Panc1 (cell line): ENCODE results near the gene SDK2. TPM values are rescaled to one million over a fixed set of nuclear protein-coding genes. Genes with fewer than 3 reads are reported as not detected.
"Not testable (repeated sequence)": the region's sequence is repeated elsewhere in the genome, so short reads cannot be mapped to it uniquely, and the experiment has no call there.

Experiments
- ATAC-seq: fragments of 200-7000 bp; cut with Tn5 transposase; 2 replicates; pipeline ENCODE4 v1.9.1; 2020; ENCODE audit warnings: mild to moderate bottlenecking, moderate library complexity
- BruUV-seq: library from RNA; stranded (reverse); fragments of 400-500 nt; replicated peaks from 2 replicates; lab custom pipeline; 2021; lab: Mats Ljungman, UMichigan
- CTCF ChIA-PET: fragments of 300-600 bp; sonication (Branson Sonifier 250); formaldehyde crosslinking; loops from one replicate; lab custom pipeline; 2022; ENCODE audit warnings: antibody characterized with exemption; lab: Charles Lee
- POLR2A ChIA-PET: fragments of 300-600 bp; sonication (Branson Sonifier 250); formaldehyde crosslinking; loops from one replicate; lab custom pipeline; 2022; ENCODE audit warnings: antibody characterized with exemption; lab: Charles Lee
- DNase-seq: peaks from one replicate; pipeline ENCODE4 v3.0.0-alpha.2; 2010; ENCODE audit warnings: low read depth, low spot score
- H3K27ac ChIP-seq: 2 replicates; pipeline ENCODE4 v1.5.1; 2011; ENCODE audit warnings: mild to moderate bottlenecking, low read length, inconsistent platforms
- H3K27me3 ChIP-seq: fragments of 200-500 bp; sonication (Bioruptor generic); 2 replicates; pipeline ENCODE4 v1.6.0; 2014; ENCODE audit warnings: low read length, inconsistent platforms; ENCODE audit not compliant: control insufficient read depth, insufficient read depth
- H3K36me3 ChIP-seq: fragments of 200-500 bp; sonication (Bioruptor generic); 2 replicates; pipeline ENCODE4 v1.5.1; 2014; ENCODE audit warnings: inconsistent platforms, mild to moderate bottlenecking, low read length, moderate library complexity; ENCODE audit not compliant: control insufficient read depth, insufficient read depth
- H3K4me1 ChIP-seq: 2 replicates; pipeline ENCODE4 v1.5.1; 2011; ENCODE audit warnings: inconsistent platforms, mild to moderate bottlenecking, low read length, moderate library complexity; ENCODE audit not compliant: control insufficient read depth, insufficient read depth
- H3K4me3 ChIP-seq, 2 experiments: 2 replicates each; pipeline ENCODE4 v1.5.1; 2011 to 2012; ENCODE audit warnings: low read depth in 2 of 2, low read length in 2 of 2, mild to moderate bottlenecking in 2 of 2, inconsistent platforms in 1 of 2, moderate library complexity in 1 of 2
- H3K9me3 ChIP-seq: fragments of 200-500 bp; sonication (Bioruptor generic); 2 replicates; pipeline ENCODE4 v1.5.1; 2014; ENCODE audit warnings: low read depth, mild to moderate bottlenecking, inconsistent platforms, low read length, moderate library complexity; ENCODE audit not compliant: control insufficient read depth, insufficient read depth
- CTCF ChIP-seq: fragments of 450-650 bp; IDR thresholded peaks from 2 replicates; pipeline ENCODE4 v1.5.1; 2017; ENCODE audit warnings: mild to moderate bottlenecking
- POLR2AphosphoS5 ChIP-seq: IDR thresholded peaks from 2 replicates; pipeline ENCODE4 v1.6.1; 2012; ENCODE audit warnings: mild to moderate bottlenecking, low read depth, low read length, moderate library complexity
- REST ChIP-seq, 2 experiments: IDR thresholded peaks; 2 replicates each; pipeline ENCODE4 v1.6.1; 2011 to 2012; ENCODE audit warnings: low read depth in 2 of 2, control low read depth in 1 of 2, low read length in 1 of 2, mild to moderate bottlenecking in 1 of 2, moderate library complexity in 1 of 2; ENCODE audit not compliant: insufficient read depth in 1 of 2
- SIN3A ChIP-seq: IDR thresholded peaks from 2 replicates; pipeline ENCODE4 v1.6.1; 2012; ENCODE audit warnings: low read depth, mild to moderate bottlenecking, low read length, moderate library complexity, borderline replicate concordance; ENCODE audit not compliant: insufficient read depth
- TCF7L2 ChIP-seq: IDR thresholded peaks from 2 replicates; pipeline ENCODE4 v1.6.1; 2011; ENCODE audit warnings: mild to moderate bottlenecking, low read depth, low read length, inconsistent platforms
- in situ Hi-C: cut with HindIII; loops from 2 replicates; pipeline ENCODE4 v1.10.0; 2016; ENCODE audit warnings: low sequenced_read_pairs, low pct_unique_long_range_greater_than_20kb
- intact Hi-C: fragments of 100-400 bp; cut with micrococcal nuclease; formaldehyde crosslinking; loops from one replicate; pipeline ENCODE4 v1.10.0; 2022; ENCODE audit not compliant: unreplicated experiment
- total RNA-seq: library from RNA; stranded (reverse); gene quantifications from one replicate; pipeline ENCODE4 v1.2.1, GENCODE V29; 2021; ENCODE audit not compliant: unreplicated experiment

SDK2 gene
- total RNA-seq, 1 experiment from 2014 or later: 0.41 TPM

- TF ChIP-seq CTCF (no peak), TCF7L2 (no peak), SIN3A (no peak), REST (IDR thresholded peaks at IDR 0.05; ENCODE audit: insufficient read depth in 1 of 2, low read depth in 2 of 2, low read length in 1 of 2) (no peak), POLR2AphosphoS5 (no peak)
- no peaks in the 10 kb centered on the region for H3K36me3 ChIP-seq
- no peak overlapping the region for H3K27ac ChIP-seq
- H3K27me3 ChIP-seq: no peaks in the 10 kb centered on the region; the same call in 1 of the 2 replicates
- no peaks in the 10 kb centered on the region for H3K9me3 ChIP-seq
- DNase-seq (no peak), ATAC-seq (no peak)
- POLR2A ChIA-PET: no interaction called here
- intact Hi-C loops: no loop called here
- in situ Hi-C loops: no loop called here
- no peaks in the 10 kb centered on the region for H3K4me1 ChIP-seq
- no TSS peak for BruUV-seq
- H3K4me3 ChIP-seq: no peak overlapping the region
- CTCF ChIA-PET: no interaction called here
These were observed 167.3 kb downstream of the SDK2 start for GRCh38 chr17:73476890-73477350.

GRCh38 chr17:73474370-73474988 lies 169.8 kb downstream of the SDK2 start:
- H3K36me3 ChIP-seq: no peaks in the 10 kb centered on the region
- peak; percentile 45; the same call in 1 of the 2 replicates for ATAC-seq
- TF ChIP-seq SIN3A (no peak), CTCF (no peak), TCF7L2 (no peak), REST (IDR thresholded peaks at IDR 0.05; ENCODE audit: insufficient read depth in 1 of 2, low read depth in 2 of 2, low read length in 1 of 2) (no peak), POLR2AphosphoS5 (no peak)
- intact Hi-C loops (no loop called here), in situ Hi-C loops (no loop called here)
- no peaks in the 10 kb centered on the region for H3K9me3 ChIP-seq
- H3K4me1 ChIP-seq: no peaks in the 10 kb centered on the region
- POLR2A ChIA-PET: no interaction called here
- BruUV-seq: no TSS peak
- no peaks in the 10 kb centered on the region; the same call in 1 of the 2 replicates for H3K27me3 ChIP-seq
- peak; percentile 8 for DNase-seq
- no peak overlapping the region for H3K4me3 ChIP-seq
- H3K27ac ChIP-seq: no peak overlapping the region
- CTCF ChIA-PET: no interaction called here

- intact Hi-C loops, H3K4me1 ChIP-seq, H3K27ac ChIP-seq, H3K4me3 ChIP-seq, DNase-seq, H3K36me3 ChIP-seq, H3K9me3 ChIP-seq, ATAC-seq, in situ Hi-C loops, BruUV-seq, H3K27me3 ChIP-seq, CTCF ChIA-PET: not testable (repeated sequence)
- POLR2A ChIA-PET: interaction anchor here (0.6 to 0.7 kb wide), 2 partner anchors 48 to 325 kb away, joined by 3 to 9 read pairs; no protein-coding TSS in a partner anchor
These were observed 171.5 kb downstream of the SDK2 start for GRCh38 chr17:73472715-73473114.
